HG02571 (cell line): ENCODE data around the gene NLRP9.

Experiments used
- ATAC-seq: cut with Tn5 transposase; IDR thresholded peaks from one replicate; pipeline ENCODE4 v1.9.1; 2021; ENCODE audit warnings: mild to moderate bottlenecking, moderate library complexity; ENCODE audit not compliant: unreplicated experiment

The NLRP9 gene

DNA sequence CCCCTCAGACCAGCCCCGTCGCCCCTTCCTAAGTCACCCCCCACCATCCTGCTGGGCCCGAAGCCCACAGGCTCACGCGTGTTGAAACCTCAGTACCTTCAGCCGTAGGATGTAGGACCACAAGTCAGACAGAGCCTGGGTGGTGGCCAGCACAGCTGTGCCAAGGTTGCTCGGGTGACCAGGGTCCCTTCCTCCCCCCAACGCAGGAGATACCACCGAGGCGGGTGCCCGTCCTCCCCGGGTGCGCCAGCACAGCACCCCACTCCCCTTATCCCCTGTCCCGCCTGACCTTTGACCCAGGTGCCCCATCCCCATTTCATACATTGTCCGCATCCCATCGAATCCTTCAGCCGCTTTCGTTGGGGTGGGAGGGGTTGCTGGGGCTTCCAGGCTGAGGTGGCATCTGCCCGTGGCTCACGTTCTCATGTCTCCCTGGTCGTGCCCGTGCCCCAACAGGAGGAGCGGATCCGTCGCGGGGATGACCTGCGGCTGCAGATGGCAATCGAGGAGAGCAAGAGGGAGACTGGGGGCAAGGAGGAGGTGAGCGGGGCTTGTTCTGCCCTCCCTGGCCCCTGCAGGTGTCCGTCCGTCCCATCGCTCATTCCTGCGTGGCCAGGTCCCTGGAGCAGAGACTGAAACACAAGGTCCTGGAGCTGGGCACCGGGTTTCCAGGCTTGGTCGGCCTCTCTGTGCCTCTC lies 48.6 kb downstream of the NLRP9 start:
- no peak for ATAC-seq

DNA sequence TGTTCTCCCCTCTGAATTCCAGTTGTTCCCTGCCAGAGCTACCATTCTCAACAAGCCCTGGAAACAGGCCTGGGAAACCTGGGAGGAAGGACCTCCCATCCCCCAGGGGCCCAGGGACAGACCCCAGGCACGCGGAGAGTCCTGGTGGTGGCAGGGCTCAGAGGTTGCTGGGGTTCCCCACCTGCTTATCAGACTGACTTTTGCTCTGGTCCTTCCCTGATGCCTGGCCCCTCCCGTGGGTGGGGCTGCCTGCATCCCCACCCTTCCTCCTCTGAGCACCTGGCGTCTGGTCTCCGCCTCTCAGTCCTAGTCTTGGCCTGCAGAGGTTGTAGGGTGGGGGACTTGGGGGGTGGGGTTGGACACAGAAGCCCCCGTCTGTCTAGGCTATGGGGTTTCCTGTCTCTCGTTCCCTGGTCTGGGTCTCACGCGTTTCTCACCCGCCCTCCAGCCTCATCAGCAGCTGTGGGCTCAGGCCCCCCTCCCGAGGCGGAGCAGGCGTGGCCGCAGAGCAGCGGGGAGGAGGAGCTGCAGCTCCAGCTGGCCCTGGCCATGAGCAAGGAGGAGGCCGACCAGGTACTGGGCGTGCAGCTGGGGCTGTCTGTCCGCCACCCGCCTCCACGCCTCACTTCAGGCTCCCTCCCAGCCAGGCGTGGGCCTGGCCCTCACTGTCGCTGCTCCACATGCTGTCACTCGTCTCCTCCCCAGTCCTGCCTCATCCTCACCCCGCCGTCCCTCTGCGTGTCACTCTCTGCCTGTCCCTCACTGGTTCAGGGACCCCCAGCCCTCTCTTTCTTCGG lies 49.6 kb downstream of the NLRP9 start:
- no peak for ATAC-seq

- no peak for ATAC-seq
Observed at GRCh38 chr19:55687281-55688201, 50.7 kb downstream of the NLRP9 start.

- ATAC-seq = no peak
Observed at GRCh38 chr19:55686311-55687050, 51.7 kb downstream of the NLRP9 start.

- ATAC-seq = no peak
Observed at GRCh38 chr19:55685776-55686175, 52.4 kb downstream of the NLRP9 start.

- no peak for ATAC-seq
Observed at GRCh38 chr19:55684946-55685681, 53.1 kb downstream of the NLRP9 start.

DNA sequence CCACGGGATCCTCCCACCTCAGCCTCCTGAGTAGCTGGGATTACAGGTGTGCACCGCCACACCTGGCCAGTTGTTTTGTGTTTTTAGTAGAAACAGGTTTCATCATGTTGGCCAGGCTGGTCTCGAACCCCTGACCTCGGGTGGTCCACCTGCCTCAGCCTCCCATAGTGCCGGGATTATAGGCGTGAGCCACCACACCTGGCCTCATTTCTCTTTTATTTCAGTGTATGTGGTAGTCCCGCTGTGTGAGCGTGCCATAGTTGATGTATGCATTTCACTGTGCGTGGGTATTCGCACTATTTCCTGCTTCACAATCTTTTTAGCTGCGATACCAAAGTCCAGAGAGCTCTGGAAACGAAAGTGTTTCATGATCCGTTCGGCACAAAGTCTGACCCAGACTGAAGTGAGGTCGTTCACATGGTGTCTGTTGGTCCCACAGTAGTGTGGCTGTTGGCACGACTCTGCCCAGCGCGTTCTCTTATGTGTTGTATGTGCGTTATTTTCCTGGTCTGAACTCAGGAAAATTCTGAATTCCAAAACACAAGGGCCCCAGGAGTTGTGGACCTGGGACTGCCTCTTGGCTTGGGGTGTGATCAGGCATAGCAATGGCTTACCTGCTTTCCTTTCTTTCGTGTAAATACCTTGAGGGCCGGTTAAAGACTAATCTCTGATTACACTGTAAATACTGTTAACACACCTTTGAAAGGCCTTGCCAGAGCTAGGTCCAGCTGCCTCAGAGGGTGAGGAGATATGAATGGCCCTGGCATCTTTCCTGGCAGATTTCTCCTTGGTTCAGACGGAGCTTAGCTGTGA lies 54.5 kb downstream of the NLRP9 start:
- ATAC-seq = no peak

DNA sequence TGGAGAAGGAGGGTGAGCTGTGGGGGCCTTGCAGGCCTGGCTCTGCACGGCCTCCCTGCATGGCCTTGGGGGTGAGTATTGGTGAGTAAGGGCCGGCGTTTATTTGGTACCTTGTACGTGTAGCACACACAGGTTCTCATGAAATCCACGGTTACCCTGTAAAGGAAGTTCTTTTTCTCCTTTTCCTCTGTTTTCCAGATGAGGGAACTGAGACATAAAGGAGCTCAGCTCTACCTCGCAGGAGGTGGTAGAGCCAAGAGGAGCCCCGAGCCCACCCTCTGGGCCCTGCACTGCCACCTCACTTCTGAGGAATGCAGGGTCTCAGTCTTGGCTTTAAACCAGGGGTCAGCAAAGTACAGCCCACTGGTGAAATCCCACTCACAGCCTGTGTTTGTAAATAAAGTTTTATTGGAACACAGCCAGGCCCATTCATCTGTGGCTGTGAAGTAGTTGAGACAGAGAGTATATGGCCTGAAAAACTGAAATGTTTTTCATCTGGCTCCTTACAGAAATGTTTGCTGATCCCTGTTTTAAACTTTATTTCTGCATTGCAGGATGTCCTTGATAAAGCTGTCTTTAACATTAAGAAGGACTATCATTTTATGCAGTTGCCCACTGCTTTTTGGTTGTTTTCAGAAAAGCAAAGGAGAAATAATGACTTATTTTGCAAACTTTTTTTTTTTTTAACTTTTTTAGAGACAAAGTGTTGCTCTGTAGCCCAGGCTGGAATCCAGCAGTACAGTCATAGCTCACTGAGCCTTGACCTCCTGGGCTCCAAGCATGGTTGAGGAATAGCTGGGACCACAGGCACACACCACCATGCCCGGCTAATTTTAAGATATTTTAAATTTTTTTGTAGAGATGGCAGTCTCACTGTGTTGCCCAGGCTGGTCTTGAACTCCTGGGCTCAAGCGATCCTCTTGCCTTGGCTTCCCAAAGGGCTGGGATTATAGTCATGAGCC lies 56.8 kb downstream of the NLRP9 start:
- ATAC-seq = no peak

DNA sequence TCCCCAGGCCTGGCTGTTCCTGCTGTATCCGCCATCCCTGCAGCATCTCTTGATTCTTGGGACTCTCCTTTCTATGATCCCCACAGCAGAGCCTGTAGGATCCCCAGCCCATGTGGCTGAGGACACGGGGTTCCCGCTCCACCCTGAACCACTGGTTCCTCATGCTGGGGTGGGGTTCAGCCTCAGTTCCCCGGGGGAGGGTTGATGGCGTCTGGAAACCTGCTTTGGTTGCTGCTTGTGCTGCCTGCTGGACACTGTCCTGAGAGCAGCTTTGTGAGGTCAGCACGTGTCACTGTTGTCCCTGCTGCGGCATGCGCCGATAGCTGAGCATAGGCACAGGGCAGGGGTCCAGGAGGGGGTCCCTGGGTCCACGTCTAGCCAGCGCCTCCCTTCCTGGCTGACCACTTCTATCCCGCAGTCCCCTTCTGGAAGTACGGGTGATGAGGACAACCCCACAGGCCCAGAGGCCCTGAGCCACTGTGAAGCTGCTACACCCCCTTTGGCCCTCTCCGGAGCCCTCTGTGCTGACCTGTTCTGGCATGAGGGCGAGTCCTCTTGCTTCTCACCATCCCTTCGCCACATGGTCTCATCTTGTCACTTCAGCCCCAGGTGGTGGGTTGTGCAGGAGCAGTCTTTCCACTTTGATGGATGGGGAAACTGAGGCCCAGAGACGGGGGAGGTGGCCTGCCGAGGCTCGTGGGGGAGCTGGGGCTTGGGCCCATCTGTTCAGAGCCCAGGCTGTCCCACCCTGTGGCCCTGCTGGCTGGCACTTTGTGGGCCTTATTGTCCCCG lies 57.7 kb downstream of the NLRP9 start:
- no peak for ATAC-seq

DNA sequence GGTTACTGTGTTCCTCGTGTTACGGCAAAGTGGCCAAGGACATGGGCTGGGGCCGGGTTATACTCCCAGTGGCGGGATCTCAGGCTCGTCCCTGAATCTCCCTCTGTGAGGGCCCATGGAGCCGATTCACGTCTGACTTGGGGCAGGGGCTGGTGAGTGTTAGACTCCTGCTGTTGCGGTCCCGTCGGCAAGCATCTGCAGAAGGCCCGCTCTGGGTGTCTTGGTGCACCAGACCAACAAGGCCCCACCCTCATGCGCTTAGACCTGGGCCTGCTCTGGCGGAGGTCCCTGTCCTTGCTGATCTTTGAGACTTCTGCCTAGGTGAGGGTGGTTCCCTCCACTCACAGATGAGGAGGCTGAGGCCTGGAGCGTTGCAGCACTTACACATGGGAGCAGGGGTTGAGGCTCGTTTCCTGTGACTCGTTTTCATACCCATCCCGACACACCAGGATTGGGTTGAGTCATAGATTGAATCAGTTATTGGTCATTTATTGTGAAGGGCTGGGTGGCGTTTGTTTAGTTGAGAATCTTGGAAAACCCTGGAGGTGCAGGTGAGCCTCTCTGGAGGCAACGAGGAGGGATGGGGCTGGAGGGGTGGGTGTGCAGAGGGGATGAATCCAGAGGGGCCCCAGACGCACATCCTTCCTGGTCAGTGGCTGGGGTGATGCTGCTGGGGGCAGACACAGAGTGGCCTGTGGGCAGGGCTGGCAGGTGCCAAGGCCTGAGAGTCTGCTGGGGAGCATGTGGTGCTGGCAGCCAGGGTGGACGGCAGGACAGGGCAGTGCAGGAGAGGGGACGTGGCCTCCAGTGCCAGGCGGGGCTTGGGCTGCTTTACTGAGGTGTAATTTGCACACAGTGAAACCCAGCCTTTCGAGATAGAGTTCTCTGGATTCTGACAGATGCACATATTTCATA lies 58.6 kb downstream of the NLRP9 start:
- ATAC-seq = no peak

- peak; percentile 62 for ATAC-seq
Observed at GRCh38 chr19:55678121-55678671, 60.0 kb downstream of the NLRP9 start.

DNA sequence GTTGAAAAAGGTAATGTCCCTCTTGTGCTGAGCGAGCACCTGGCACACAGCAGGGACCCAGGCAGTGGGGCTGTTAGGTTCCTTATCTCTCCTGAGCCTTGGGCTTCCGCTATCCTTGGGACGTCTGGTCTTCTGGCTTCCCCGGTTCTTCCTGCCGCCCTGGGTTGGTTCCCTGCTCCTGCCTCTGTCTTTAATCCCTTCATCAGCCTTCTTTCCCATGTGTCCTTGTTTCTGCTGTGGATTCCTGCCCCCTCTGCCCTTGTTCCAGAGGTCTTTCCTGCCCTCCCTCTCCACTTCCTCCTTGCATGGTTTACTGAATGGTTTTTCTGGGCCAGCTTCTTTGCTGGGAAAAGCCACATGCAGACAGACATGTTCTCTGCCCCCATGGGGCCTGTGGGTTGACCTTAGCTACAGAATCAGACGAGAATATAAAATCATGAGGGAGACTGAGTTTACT lies 60.6 kb downstream of the NLRP9 start:
- ATAC-seq = no peak

DNA sequence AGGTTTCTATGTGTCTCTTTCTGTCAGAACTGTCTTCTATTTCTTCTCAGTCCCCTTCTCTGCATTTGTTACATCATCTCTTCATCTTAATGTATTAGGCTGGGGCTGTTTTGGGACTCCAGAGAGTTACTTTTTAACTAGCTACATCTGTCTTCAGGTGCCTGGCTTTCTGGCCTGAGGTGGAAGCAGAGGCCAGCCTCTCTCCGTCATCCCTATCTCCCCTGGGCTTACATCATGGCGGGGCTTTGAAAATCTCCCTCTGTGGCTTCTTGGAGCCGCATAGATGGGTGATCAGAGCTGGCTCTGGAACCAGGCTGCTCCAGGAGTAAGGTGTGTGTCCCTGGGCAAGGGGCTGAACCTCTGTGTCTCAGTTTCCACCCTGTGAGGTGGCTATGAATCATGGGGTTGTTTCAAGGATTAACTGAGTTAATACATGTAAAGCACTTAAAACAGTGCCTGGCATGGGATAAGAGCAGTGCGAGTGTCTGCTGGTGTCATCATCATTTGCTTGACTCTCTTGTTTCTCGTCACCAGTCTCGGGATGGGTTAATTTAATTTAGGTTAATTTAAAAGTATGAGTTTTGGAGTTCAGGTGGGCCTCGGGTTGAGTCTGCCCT lies 61.2 kb downstream of the NLRP9 start:
- ATAC-seq = no peak

GRCh38 chr19:55676383-55676782 lies 61.8 kb downstream of the NLRP9 start:
- ATAC-seq = no peak

- ATAC-seq = no peak
Observed at GRCh38 chr19:55675661-55676354, 62.4 kb downstream of the NLRP9 start.
